SKM-1 (cell line): ENCODE measurements around the gene PHF24.

ENCODE experiments used
- DNase-seq: peaks from one replicate; lab custom pipeline; 2025; ENCODE audit not compliant: unreplicated experiment; lab: John Stamatoyannopoulos, UW

PHF24 gene

GRCh38 chr9:34982361-34982760 lies 24.3 kb downstream of the PHF24 start:
- DNase-seq = peak; percentile 60

DNA sequence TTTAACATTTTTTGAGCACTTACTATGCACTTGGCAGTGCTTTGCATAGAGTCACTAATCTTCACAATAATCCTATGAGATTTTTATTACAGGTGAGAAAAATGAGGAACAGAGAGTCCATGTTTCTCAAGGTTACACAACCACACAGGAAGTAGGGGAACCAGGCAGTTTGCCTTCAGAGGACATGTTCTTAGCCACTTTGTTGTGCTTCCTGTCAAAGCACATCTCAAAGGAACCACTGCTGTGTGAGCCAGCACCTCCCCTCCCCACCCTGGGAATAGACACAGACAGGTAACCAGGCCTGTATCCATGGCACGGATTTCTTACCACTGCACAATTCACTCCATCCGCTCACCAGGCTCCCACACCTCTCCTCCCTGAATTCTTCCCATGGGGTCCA lies 25.1 kb downstream of the PHF24 start:
- DNase-seq = peak; percentile 56

DNA sequence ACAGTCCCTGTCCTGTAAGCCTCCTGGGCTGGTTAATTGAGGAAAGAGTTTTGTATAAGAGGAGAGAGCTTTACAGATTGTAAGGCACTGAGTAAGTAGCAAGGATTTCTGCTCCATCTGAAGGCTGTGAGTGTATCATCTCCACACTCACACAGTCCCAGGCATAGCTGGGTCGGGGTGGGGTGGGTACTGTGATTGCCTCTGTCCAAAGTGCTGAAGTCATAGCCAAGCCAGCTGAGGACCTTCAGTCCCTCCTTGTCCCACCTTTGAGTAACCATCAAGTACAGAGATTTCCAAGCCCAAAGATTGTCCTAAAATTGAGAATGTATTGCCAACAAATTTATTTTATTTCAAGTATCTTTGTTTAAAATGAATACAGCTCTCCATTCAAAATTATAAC lies 26.0 kb downstream of the PHF24 start:
- DNase-seq = no peak

- DNase-seq = peak; percentile 61
These were observed 27.3 kb downstream of the PHF24 start for GRCh38 chr9:34985311-34985899.

DNA sequence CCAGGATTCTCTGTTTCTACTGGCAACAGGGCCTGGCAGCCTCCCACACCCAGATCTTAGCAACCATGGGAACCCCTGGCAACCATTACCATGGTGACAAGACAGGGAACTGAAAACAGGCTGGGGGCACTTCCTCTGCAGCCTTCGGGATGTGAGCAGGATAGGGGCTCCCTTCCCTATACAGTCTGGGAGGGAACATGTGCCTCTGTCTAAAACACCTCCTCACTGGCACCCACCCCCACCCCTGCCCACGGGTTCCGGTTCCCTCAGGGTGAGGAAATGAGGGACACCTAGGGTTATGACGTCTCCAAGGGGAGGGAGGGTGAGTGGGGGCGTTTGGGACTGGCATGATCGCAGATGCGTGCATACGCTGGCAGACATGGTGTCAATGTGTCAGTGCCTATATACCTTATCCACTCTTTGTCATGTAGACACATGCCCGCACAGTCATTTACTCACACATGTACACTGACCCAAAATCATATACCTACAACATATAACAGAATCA lies 28.5 kb downstream of the PHF24 start:
- peak; percentile 22 for DNase-seq

DNA sequence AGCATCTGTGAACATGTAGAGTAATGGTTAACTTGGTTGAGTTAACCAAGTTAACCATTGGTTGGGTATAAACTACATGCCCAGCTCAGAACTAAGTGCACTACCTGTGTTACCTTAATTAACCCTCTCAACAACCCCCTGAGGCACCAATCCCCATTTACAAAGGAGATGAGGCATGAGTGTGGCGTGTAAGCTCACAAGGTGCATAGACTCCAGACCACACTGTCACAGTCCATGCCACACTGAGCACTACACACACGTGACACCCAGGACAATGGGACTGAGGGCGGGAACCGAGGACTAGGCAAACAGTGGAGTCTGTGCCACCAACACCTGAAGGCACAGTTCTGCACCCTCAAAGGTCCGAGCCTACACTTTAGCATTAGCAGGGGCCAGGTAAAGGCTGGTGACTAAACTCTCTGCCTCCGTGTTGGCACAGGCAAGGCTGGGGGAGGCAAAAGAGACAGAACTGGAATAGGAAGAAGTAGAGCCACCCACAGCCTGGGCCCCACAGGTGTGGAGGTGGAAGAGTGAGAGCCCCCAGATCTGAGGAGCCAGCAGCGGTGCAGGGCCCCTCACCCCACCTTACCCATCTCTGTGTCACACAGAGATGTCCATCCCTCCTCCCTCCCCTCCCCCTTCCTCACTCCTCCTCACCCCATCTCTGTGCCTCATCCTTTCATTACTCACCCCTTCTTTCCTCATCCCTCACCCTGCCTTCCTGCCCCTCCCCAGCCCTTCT lies 29.2 kb downstream of the PHF24 start:
- no peak for DNase-seq

DNA sequence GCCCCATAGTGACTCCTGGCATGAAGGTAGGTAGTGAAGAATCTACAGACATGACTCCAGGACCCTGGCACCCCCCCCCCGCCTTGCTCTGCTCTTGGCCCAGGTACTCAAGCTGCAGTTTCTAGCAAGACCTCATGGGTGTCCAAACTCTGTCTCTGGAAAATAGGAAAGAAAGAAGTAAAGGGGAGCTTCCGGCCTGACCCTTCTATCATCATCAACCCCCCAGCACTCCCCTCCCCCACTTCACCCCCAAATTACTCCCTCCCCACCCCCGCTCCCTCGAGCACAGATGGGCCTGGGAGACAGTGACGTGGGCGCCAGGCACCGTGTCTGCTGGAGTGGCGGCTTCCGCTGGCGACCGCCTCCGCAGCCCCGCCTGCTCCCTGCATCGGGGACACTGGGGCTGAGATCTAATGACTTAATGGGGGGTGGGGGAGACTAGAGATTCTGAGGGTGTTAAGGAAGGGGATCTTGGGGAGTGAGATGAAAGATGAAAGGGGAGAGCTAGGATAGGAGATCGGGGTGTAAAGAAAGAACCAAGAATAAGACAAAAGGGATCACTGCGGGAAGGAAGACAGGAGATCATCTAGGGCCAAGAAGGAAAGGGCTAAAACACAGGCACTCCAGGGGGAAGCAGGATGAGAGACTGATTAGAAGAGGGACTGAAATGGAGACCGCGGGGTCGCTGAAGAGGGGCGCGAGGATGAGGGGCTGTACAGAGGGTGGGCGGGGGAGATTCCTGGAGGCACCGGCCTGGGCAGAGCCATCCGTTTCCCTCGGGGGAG lies 30.3 kb downstream of the PHF24 start:
- no peak for DNase-seq

GRCh38 chr9:34989003-34989945 lies 31.2 kb downstream of the PHF24 start, which contains the start of gene DNAJB5:
TSS of gene DNAJB5 (plus strand) at chr9:34989745. CDS start at chr9:34990631, 886 bp downstream.
- peak; percentile 99 for DNase-seq

DNA sequence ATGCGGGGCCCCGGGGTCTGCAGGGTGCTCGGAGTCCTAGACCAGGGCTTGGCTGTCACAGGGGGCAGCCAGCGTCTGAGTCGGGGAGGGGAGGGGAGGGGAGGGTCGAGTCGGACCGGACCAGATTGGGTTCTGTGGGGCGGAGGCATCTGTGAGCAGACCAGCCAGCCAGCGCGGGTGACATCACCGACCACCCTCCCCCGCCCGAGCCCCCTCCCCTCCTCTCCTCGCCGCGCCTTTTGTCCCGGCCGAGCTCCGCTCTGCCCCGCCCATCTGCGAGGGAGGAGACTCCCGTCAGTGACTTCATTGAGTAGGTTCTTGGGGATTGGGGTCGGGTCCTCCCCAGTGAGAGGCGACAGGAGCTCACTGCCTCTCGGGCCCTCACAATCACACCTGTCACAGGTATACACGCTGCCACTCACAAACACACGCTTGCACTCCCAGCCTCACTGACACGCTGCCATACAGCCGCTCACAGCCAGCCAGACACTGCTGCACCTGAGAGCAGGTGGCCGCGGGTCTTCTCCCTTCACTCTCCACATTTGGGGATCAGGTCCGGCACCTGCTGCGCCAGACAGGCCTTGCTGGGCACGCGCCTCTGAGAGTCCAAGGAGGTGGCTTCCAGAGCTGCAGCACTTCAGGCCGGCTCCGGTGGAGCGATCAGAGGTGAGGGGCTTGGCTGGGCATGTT lies 32.0 kb downstream of the PHF24 start:
- DNase-seq = no peak

GRCh38 chr9:34990908-34991606 lies 33.0 kb downstream of the PHF24 start:
- no peak for DNase-seq

DNA sequence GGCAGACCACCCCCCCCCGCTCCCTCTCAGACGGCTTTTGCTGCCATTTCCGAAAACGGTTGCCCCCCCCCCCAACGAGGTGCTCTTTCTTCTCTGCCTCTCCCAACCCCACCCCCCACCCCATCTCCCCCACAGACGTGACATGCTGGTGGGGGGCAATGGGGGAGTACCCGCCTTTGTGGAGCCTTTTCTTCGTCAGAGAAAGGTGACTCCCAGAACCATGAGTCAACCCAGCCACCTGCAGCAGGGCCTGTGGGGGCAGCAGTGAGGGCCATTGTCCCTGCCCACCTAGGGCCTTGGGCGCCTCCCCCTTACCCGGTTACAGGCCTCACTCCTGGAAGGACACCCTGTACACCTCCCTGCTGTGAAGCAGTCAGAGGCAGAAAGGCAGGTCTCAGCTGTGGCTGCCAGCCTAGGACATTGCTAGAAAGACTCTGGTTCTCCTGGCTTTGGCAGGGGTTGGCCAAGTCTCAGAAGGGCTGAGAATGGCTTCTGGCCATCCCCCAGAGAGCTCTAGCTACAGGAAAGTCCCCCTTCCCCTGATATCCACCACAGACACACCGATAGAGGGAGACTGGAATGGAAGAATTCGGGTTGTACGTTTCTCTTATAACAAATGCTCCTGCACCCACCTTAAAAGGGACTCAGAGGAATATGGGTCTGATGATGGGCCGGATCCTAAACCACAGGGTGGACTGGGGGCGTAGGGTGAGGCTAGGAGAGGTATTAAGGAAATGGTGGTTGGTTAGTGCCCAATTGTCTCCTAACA lies 33.7 kb downstream of the PHF24 start:
- DNase-seq = no peak

GRCh38 chr9:34992376-34992951 lies 34.4 kb downstream of the PHF24 start:
- DNase-seq = no peak

GRCh38 chr9:34993502-34994259 lies 35.6 kb downstream of the PHF24 start:
- DNase-seq = no peak

GRCh38 chr9:34994260-34994899 lies 36.3 kb downstream of the PHF24 start:
- DNase-seq = no peak

DNA sequence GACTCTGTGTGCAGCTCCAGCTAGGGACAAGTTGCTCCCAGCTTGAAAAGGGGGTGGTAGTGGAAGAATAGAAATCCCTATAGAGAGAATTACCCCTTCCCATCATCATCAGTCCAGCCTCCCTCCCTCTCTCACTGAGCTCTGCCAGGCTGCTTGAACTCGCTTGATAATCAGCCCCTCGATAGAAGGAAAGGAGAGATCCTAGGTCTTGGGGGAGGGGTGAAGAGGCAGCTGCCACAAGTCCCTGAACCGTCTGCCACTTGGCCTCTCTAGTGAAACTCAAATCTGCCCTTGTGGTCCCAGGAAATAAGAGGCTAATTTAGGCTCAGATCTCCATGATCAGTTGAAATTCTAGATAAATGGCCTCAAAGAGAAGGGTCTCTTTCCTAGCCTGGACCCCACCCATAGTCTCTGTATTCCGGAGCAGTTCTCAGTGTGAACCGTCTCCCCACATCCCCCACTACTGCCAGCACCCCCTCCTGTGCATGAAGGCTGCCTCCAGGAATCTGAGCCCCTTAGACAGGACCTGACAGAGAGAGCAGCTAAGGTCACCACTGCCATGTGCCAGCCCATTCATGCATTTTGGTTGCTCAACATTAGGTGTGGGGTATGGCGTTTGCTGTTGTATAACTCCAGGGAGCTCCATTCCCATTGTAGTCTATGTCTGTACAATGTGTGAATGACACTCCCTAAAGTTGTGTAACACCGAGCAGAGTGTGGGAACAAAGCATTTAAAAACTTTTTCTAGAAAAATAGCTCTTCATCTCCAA lies 37.0 kb downstream of the PHF24 start:
- DNase-seq = no peak

- DNase-seq = no peak
These were observed 37.6 kb downstream of the PHF24 start for GRCh38 chr9:34995670-34996060.
